HG02678 (cell line): Measurements from ENCODE around the gene SORCS2.
"Not testable (repeated sequence)": the region's sequence is repeated elsewhere in the genome, so short reads cannot be mapped to it uniquely, and the experiment has no call there.

Source experiments
- ATAC-seq: cut with Tn5 transposase; IDR thresholded peaks from one replicate; pipeline ENCODE4 v1.9.1; 2021; ENCODE audit warnings: mild to moderate bottlenecking, moderate library complexity; ENCODE audit not compliant: unreplicated experiment

SORCS2 gene

DNA sequence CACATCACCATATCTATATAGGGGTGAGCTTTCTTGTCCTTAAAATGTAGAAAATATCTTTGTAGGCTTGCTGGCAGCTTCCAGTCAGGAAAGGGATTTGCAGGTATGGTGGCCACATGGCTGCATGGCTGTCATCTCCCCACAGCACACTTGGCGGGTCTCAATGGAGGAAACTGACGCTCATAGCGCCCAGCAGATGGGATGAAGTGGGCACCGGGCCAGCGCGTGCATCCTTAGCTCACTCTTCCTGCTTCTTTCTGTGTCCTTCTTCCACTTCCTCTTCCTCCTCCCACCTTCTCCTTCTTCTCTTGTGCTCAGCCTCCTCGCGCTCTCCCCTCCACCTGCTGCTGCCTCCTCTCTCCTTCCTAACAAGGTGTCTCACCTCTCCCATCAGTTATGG, 398.6 kb downstream of the SORCS2 start:
- no peak for ATAC-seq

DNA sequence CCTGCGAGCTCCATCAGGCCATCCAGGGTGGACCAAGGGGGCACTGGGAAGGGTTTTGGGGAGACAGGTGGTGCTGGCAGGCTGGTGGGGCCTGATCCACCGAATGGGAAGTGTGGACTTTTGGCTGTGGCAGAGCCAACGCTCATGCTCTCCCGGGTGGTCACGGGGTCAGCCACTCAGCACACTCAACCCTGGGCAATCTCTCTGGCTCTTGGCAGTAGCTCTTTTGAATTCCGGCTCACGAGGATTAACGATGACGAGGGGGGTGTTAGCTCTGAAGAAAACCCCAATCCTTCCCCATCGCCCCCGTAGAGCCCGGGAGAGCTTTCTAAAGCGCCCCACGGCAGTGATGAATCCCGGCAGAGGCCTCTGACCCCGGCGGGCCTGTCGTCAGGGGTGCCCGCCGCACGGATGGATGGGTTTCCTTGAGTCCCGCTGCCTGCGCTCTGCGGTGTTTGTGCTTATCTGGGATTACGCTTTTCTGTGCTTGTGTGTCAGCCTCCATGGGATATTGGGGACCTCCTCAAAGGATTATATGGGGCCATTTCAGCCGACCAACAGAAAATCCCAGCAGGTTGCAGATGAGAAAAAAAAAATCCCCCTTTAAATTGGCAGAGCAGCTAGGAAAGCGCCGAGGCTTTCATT, 399.2 kb downstream of the SORCS2 start:
- no peak for ATAC-seq

DNA sequence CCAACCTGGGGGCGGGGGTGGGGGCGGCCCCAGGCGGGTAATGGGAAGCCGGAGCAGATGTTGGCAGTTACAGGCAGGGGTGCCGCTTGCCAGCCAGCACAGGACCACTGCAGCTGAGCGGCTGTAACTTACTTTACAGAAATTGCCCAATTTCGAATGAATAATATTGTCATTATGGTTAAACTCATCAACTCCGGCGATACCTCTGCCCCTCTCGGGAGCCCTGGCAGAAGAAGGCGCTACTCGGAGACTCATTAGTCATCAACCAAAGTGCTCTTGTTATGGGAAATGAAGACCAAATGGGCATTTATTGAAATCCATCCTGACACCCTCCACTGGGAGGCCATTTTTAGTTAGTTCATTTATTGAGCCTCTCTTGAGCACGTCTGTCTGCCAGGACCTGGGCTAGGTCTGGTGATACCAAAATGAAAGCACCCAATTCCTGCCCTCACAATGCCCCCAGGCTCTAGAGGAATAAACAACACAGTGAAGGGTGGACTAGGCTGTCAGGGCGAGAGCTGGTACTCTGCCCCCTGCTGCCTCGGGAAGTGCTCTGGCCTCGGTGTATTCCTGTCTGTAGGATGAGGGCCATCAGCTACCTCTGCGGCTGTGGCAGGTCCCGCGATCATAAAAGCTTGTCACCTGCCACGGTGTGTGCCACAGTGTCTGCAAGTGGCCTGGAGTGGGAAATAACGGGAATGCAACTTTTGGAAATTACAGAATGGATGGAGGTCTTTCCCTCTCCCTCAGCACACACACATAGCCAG, 401.5 kb downstream of the SORCS2 start:
- ATAC-seq: no peak

DNA sequence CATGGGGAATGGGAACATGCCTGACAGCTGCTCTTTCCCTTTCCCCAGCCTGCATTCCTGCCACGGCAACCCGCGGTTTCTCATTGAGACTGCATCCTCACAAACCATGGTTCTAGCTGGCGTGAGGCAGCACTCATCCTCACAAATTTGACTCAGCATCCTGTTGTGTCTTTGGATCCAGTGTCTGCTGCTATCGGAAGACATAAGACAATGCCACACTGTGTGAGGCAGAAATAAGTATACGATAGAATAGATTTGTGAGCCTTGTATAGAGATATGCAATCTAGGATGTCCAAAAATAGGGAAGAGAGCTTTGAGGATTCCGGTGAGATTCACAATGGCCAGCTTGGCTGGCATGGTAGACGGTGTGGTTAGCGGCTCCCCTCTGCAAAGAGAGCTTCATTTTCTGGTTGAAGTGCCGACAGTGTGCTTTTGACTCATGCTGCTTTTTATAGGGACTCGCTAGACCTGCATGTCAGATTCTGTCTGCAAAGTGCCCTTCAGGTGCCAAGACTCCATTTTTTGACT, 403.7 kb downstream of the SORCS2 start:
- ATAC-seq: no peak

DNA sequence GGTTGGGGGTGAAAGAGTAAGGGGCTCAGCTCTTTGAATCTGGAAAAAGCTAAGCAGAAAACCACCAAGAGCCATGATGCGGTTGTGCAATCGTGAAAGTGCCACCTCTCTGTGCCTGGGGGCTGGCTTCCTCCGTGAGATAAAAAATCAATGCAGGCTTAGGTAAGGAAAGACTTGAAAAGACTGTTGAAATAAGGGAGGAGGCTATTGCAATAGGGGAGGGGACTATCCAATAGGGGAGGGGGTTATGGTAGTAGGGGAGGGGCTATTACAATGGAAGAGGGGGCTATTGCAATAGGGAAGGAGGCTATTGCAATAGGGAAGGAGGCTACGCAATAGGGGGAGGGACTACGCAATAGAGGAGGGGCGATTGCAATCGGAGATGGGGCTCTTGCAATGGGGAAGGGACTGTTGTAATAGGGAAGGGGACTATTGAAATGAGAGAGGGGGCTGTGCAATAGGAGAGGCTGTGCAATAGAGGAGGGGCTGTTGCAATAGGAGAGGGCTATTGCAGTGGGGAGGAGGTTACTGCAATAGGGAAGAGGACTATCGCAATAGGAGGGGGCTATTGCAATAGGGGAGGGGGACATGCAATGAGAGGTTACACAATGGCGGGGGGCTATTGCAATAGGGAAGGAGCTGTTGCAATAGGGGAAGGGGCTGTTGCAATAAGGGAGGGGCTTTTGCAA, 404.7 kb downstream of the SORCS2 start:
- ATAC-seq: no peak

DNA sequence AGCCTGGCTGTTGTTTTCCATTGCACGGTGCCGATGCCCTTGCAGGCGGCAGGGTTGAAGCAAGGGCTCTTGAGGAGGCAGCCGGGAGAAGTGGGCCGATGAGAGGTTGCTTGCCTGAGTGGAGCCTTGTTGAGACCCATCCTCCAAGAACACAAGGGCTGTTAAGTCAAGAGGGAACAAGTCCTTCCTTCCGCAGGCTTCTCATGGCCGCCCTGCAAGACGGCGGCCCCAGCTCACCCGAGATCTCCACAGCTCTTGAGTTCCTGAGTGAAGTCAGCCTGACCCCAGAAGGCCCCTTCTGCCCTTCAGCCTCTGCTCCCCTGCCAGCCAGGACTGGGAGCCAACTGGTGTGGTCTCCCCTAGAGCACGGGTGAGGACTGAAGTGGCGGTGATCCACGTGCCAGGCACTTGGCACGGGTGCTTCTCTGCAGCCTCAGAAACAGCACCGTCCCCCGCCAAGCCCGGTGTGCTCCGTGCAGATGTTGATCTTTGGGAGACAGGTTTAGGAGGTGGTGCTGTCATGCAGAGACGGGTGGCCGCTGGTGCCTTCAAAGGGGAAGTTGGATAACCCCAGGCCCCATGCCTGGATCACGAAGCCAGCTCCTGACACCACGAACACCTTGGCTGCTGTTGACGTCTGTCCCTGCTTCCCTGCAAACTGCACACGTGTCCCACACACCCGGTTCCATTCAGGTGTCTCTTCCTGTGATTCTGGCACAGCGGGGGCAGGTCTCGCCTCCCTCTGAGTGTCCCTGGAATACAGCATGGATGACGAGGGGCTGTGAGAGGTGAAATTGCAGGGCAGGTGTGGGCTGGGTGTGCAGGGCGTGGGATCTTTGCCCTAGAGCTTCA, 406.8 kb downstream of the SORCS2 start:
- no peak for ATAC-seq

DNA sequence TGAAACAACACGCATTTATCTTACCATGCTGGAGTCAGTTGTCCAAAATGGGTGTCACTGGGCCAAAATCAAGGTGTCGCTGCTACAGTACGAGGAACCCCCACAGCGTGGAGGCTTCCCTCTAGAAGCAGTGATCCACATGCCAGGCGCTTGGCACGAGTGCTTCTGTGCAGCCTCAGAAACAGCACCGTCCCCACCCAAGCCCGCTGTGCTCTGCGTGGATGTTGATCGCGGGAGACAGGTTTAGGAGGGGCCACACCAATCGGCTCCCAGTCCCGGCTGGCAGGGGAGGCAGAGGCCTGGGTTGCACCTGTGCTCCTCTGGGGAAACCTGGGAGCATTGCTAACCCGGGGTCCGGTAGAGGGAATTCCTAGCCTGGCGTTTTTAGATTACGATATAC, 407.9 kb downstream of the SORCS2 start:
- ATAC-seq: no peak

DNA sequence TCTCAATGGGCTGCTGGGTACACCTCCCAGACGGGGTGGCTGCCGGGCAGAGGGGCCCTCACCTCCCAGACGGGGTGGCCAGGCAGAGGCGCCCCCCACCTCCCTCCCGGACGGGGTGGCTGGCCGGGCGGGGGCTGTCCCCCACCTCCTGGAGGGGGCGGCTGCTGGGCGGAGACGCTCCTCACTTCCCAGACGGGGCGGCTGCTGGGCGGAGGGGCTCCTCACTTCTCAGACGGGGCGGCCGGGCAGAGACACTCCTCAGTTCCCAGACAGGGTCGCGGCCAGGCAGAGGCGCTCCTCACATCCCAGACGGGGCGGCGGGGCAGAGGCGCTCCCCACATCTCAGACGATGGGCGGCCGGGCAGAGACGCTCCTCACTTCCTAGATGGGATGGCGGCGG, 409.8 kb downstream of the SORCS2 start:
- not testable (repeated sequence) for ATAC-seq

DNA sequence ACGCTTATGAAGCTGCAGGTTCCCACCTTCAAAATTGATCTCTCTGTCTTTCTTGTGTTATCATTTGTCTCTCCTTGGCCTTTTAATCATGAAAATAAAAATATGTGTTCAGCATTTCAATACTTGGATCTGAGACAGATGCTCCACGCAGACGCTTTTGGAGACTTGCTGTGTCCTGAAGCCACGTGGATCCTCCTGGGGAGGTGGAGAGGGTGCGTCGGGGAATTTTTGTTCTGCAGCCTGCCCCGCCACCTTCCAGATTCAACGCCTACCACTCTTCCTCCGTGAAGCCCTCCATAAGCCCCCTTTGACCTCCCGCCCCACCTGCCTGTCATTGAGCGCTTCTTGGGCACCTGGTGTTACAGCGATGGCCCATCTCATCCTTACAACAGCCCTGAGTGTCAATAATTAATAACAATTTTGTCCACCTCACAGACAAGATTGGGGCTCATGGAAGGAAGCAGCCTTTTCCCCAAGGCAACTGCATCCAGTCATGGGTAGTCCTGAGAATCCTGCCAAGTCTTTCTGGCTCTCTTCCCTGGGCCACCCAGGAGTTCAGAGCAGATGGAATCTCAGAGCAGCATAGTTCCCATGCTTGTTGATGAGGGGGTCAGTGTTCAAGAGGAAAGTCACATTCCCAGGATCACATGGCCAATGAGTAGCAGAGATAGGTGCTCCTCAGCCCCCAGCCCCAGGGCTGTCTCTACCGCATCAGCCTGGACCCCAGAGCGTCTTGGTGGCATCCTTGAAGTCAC, 415.0 kb downstream of the SORCS2 start:
- no peak for ATAC-seq

DNA sequence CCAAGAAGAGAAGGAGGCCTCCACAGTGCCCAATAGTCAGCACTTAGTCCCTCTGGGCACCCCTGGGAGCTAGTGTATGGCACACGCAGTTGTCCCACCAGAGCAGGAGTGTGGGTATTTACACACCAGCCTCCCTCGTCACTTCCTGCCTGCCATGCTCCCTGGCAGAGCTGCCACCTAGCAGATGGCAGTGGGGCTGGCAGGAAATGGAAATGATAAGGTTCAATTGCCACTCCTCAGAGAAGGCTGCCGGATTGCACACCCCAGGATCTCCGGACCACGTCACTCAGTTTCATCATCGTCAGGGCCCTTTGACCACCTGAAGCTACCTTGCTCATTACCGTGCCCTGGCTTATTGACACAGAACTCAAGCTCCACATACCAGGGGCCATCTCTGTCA, 415.7 kb downstream of the SORCS2 start:
- ATAC-seq: no peak

DNA sequence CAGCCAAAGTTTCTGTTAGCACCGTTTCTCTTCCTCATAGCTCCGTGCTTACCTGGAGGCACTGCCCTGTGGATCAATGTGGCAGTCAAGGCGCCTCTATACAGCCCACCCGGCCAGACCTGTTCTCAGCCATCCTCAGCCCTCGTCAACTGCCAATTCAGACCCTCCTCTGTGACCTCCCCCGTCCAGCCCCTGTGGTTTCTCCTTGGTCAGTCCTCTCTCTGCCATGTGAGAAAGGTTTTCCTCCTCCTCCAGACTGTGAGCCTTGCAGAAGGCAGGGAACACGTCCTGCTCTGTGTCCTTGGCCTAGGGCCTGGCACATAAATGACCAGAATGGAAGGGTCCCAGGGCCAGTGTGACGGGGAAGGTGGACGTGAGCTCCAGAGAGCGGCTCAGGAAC, 417.0 kb downstream of the SORCS2 start:
- ATAC-seq: no peak

DNA sequence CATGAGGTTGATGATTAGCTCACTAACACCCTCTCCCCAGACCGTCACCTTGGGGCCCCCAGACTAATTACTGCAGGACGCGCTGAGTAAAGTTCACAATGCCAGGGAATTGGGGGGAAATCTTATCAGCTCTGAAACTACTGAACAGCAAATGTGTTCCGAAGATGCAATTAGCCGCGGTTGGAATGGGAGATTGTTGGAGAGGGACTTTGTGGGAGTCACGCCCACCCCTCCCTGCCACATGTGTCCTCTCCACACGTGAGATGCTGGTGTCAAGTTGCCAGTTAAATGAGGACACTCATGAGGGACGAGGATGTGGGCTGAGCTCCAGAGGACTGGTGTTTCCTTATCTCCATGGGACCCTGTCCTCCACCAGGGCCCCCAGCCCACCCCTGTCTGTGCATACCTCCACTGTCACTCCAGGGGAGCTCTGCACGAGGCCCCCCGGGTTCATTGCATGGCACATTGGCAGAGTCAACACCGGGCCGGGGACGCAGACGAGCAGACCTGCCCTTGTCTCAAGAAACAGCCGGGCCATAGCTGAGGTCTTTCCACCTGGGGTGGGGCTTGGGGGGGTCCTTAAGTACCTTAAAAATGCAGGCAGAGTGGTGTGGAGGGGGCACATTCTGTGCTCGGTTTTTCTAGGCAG, 417.8 kb downstream of the SORCS2 start:
- ATAC-seq: no peak

DNA sequence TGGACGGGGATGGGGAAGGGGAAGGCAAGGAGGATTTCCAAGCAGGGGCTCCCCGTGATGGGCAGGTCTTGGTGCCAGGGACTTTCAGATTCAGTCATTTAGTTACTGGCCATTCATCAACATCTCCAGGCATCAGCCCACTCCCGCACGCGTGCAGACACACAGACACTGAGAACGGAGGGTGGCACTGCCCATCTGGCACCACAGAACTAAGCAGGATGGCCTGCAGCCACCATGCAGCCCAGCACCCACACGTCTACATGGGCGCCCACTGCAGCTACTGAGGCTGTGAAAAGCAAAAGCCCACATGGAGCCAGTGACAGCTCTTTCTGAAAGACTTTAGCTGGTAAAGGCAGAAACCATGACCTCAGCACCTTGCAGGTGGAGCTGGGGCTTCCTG, 418.5 kb downstream of the SORCS2 start:
- ATAC-seq: no peak

DNA sequence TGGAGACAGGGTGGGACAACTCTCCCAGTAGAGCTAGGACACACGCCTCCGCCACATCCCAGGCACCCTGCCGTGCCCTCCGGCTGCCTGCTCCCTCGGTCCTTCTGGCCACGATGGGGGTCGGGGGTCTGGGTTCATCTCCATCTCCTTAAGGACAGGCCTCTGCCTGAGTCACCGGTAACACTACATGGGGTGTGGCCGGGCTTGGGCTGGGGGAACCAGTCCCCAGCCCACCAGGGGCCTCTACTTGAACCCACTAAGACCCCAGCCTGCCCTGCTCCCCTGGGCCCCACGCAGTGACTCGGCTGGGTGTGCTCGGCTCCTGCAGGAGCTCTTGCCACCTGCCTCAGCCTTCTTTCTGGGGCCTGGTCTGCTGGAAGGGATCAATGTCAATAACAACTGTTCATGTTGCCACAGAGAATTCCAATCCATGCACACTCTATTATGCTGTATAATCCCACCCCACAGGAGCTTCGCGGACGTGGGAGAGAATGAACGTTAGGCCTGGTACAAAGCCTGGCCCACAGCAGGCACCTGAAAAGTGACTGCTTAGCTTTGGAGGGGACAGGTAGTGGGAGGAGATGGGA, 420.1 kb downstream of the SORCS2 start:
- ATAC-seq: no peak

DNA sequence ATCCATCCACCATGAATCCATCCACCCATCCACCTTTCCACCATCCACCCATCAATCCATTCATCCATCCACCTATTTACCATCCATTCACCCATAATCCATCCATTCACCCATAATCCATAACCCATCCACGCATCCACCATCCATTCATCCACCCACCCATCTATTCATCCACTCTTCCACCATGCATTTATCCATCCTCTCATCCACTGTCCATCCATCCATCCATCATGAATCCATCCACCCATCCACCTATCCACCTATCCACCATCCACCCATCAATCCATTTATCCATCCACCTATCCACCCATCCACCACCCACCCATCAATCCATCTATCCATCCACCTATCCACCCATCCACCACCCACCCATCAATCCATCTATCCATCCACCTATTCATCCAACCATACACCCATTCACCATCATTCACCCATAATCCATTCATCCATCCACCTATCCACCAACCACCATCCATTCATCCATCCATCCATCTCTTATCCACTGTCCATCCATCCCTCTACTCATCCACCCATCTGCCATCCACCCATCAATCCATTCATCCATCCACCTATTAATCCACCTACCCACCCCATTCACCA, 422.1 kb downstream of the SORCS2 start:
- ATAC-seq: no peak

DNA sequence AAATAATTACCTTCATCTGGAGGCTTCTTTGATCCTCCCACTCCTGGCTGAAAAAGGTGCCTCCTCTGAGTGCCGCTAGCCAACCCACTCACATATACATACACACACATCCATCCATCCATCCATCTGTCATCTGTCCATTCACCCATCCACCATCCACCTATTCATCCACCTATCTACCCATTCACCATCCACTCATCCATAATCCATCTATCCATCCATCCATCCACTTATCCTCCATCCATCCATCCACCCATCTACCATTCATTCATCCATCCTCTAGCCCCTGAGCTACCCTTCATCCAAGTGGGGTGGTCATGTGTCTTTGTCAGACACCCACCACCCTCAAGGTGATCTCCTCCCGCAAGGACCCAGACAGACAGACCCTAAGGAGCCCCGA, 423.9 kb downstream of the SORCS2 start:
- no peak for ATAC-seq

DNA sequence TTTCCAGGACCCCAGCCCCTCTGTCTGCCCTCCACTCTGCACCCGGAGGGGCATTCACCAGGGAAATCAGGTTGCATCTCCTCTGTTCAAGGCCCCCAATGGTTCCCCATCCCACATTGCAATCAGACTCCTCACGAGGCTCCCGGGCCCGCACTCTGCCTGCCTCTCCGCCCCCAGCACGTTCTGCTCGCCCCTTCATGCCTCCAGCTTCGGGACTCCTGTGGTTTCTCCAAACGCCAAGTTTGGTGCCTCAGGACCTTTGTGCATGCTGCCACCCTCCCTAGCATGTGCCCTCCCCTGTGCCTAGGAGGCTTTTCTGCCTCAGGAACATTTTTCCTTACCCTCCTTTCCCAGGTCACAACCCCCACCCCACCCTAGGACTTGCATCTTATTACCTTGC, 426.0 kb downstream of the SORCS2 start:
- ATAC-seq: no peak

DNA sequence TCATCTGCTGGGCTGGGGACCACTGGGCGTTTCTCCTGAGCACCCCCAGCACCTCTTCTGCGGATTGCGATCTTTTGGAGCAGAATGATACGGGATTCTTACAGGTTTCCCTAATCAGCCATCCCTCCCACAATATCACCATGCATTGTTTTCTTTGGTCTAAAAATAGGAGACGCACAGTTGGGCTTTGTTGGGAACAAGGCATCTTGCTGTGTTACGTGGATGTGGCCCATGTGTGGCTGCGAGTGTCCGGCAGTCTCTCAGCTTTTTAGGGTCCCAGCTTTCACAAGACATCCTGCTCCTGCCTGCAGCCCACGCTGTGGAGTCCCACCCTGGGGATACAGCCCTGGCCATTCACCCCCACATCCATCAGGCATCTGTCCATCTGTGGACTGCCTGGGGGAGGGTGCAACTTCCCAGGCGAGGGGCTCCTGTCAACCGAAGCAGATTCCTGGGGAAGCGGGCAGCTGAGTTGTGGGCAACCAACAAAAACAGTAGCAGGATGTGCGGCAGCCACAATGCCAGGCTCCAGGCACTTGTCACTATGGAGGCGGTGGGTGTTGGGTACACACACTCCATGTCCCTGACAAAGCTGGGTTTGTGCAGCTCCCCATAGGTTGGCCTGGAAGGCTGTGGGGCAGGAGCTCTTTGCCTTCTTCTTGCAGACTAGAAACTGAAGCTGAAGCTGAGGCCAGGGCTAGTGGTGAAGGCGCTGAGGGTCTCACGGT, 427.9 kb downstream of the SORCS2 start:
- no peak for ATAC-seq
